ENCODE measurements around the gene ADAM12.

ADAM12 gene

DNA sequence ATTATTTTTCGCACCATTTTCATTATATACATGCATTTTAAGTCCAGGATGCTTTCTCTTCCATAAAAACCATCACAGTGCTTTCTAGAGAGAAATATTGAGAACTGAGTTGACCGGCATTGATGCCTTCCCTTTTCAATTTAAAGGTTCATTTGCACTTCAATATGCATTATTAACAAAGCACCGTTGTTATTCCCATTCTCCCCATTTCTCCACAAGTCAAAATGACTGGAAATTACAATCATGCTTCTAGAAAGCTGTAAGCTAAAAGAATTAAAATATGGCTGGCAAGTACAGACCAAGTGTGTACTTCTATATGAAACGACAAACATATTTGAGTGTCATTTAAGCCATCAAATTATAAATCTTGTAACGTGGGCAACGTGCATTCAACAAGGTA, 272.4 kb downstream of the ADAM12 start:
- Histone ChIP-seq H3K14ac (ENCODE audit: low read length) (no peak overlapping the region), H3K9me3 (ENCODE audit: insufficient read depth, low read depth, low read length) (peaks cover 2% of the 10 kb centered on the region), H2BK12ac (ENCODE audit: low read length) (no peak overlapping the region), H3K18ac (ENCODE audit: low read length) (no peak overlapping the region), H2BK120ac (ENCODE audit: insufficient read depth, low read length, poor library complexity) (no peak overlapping the region), H3K36me3 (ENCODE audit: control insufficient read depth in 1 of 2, insufficient read depth in 2 of 2, low read length in 2 of 2) (no peaks in the 10 kb centered on the region), H3K27me3 (ENCODE audit: insufficient read depth, low read length) (no peaks in the 10 kb centered on the region), H2AK5ac (ENCODE audit: low read length) (no peak overlapping the region), H4K8ac (ENCODE audit: low read depth, low read length) (no peak overlapping the region), H2BK5ac (ENCODE audit: low read depth, low read length, poor library complexity) (no peak overlapping the region), H2AFZ (ENCODE audit: insufficient read depth, low read length, poor library complexity) (no peak overlapping the region), H3K4ac (ENCODE audit: low read depth, low read length) (no peak overlapping the region), H3K79me2 (ENCODE audit: control insufficient read depth, insufficient read depth, low read length, poor library complexity) (no peaks in the 10 kb centered on the region), H4K12ac (ENCODE audit: low read depth, low read length) (no peak overlapping the region), H3K79me1 (ENCODE audit: low read length) (no peaks in the 10 kb centered on the region), H3K23ac (ENCODE audit: low read length) (no peak overlapping the region), H3K9ac (ENCODE audit: low read length) (no peak overlapping the region), H3K4me2 (ENCODE audit: low read length) (no peak overlapping the region), H3K27ac (ENCODE audit: low read depth, low read length) (no peak overlapping the region), H3K4me1 (ENCODE audit: control insufficient read depth in 1 of 2, insufficient read depth in 2 of 2, low read length in 2 of 2) (no peaks in the 10 kb centered on the region), H3K4me3 (ENCODE audit: low read depth, low read length) (no peak overlapping the region), H4K91ac (ENCODE audit: low read depth, low read length) (no peak overlapping the region)
- DNase-seq = no peak
- WGBS (ENCODE audit: extremely low coverage, insufficient coverage, insufficient read length) = no CpG with 5 or more reads among the region's 6 CpGs

GRCh38 chr10:126114884-126115555, 273.3 kb downstream of the ADAM12 start:
- WGBS (ENCODE audit: extremely low coverage, insufficient coverage, insufficient read length) = no CpG with 5 or more reads among the region's 8 CpGs
- Histone ChIP-seq H3K4me2 (ENCODE audit: low read length) (no peak overlapping the region), H3K27me3 (ENCODE audit: insufficient read depth, low read length) (no peaks in the 10 kb centered on the region)

DNA sequence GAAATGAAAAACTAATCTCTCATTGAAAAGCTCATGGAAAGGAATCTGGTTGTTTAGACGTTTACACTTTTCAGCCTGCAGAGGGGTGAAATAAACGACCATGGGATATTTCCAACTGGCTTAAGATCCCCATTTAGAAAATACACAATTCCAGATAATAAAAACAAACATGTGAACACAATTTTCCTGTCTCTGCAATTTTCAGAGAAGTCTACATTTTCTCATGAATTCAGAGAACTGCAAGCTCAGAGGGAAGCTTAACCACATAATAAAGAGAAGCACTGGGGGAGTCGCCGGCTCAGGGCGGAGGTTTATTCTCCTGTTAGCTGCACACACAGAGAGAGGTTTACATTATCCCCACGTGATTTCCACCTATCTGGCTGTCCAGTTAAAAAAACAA, 276.8 kb downstream of the ADAM12 start:
- Histone ChIP-seq H3K4me1 (ENCODE audit: control insufficient read depth in 1 of 2, insufficient read depth in 2 of 2, low read length in 2 of 2) (no peaks in the 10 kb centered on the region), H3K9me3 (ENCODE audit: insufficient read depth, low read depth, low read length) (no peaks in the 10 kb centered on the region), H2BK5ac (ENCODE audit: low read depth, low read length, poor library complexity) (no peak overlapping the region), H3K79me2 (ENCODE audit: control insufficient read depth, insufficient read depth, low read length, poor library complexity) (no peaks in the 10 kb centered on the region), H3K9ac (ENCODE audit: low read length) (no peak overlapping the region), H2AFZ (ENCODE audit: insufficient read depth, low read length, poor library complexity) (no peak overlapping the region), H3K27ac (ENCODE audit: low read depth, low read length) (no peak overlapping the region), H2BK120ac (ENCODE audit: insufficient read depth, low read length, poor library complexity) (no peak overlapping the region), H3K23ac (ENCODE audit: low read length) (no peak overlapping the region), H3K14ac (ENCODE audit: low read length) (no peak overlapping the region), H4K91ac (ENCODE audit: low read depth, low read length) (no peak overlapping the region), H3K27me3 (ENCODE audit: insufficient read depth, low read length) (no peaks in the 10 kb centered on the region), H3K4me2 (ENCODE audit: low read length) (no peak overlapping the region), H2AK5ac (ENCODE audit: low read length) (no peak overlapping the region), H3K18ac (ENCODE audit: low read length) (no peak overlapping the region), H3K4me3 (ENCODE audit: low read depth, low read length) (no peak overlapping the region), H2BK12ac (ENCODE audit: low read length) (no peak overlapping the region), H3K36me3 (ENCODE audit: control insufficient read depth in 1 of 2, insufficient read depth in 2 of 2, low read length in 2 of 2) (no peaks in the 10 kb centered on the region), H3K4ac (ENCODE audit: low read depth, low read length) (no peak overlapping the region), H4K8ac (ENCODE audit: low read depth, low read length) (no peak overlapping the region), H4K12ac (ENCODE audit: low read depth, low read length) (no peak overlapping the region), H3K79me1 (ENCODE audit: low read length) (no peaks in the 10 kb centered on the region)
- DNase-seq = no peak
- WGBS (ENCODE audit: extremely low coverage, insufficient coverage, insufficient read length) = no CpG with 5 or more reads among the region's 6 CpGs

More at GRCh38 chr10:126114884-126115555, 273.3 kb downstream of the ADAM12 start:
- Histone ChIP-seq H3K79me2 (ENCODE audit: control insufficient read depth, insufficient read depth, low read length, poor library complexity) (no peaks in the 10 kb centered on the region), H2AK5ac (ENCODE audit: low read length) (no peak overlapping the region), H2BK5ac (ENCODE audit: low read depth, low read length, poor library complexity) (no peak overlapping the region), H3K18ac (ENCODE audit: low read length) (no peak overlapping the region), H3K9me3 (ENCODE audit: insufficient read depth, low read depth, low read length) (peaks cover 2% of the 10 kb centered on the region), H2BK120ac (ENCODE audit: insufficient read depth, low read length, poor library complexity) (no peak overlapping the region), H3K4me1 (ENCODE audit: control insufficient read depth in 1 of 2, insufficient read depth in 2 of 2, low read length in 2 of 2) (no peaks in the 10 kb centered on the region), H3K9ac (ENCODE audit: low read length) (no peak overlapping the region), H2BK12ac (ENCODE audit: low read length) (no peak overlapping the region), H4K12ac (ENCODE audit: low read depth, low read length) (no peak overlapping the region), H4K8ac (ENCODE audit: low read depth, low read length) (no peak overlapping the region), H3K79me1 (ENCODE audit: low read length) (no peaks in the 10 kb centered on the region), H3K14ac (ENCODE audit: low read length) (no peak overlapping the region), H3K4me3 (ENCODE audit: low read depth, low read length) (no peak overlapping the region), H3K23ac (ENCODE audit: low read length) (no peak overlapping the region), H3K4ac (ENCODE audit: low read depth, low read length) (no peak overlapping the region), H3K27ac (ENCODE audit: low read depth, low read length) (no peak overlapping the region), H2AFZ (ENCODE audit: insufficient read depth, low read length, poor library complexity) (no peak overlapping the region), H3K36me3 (ENCODE audit: control insufficient read depth in 1 of 2, insufficient read depth in 2 of 2, low read length in 2 of 2) (no peaks in the 10 kb centered on the region), H4K91ac (ENCODE audit: low read depth, low read length) (no peak overlapping the region)
- DNase-seq = no peak

DNA sequence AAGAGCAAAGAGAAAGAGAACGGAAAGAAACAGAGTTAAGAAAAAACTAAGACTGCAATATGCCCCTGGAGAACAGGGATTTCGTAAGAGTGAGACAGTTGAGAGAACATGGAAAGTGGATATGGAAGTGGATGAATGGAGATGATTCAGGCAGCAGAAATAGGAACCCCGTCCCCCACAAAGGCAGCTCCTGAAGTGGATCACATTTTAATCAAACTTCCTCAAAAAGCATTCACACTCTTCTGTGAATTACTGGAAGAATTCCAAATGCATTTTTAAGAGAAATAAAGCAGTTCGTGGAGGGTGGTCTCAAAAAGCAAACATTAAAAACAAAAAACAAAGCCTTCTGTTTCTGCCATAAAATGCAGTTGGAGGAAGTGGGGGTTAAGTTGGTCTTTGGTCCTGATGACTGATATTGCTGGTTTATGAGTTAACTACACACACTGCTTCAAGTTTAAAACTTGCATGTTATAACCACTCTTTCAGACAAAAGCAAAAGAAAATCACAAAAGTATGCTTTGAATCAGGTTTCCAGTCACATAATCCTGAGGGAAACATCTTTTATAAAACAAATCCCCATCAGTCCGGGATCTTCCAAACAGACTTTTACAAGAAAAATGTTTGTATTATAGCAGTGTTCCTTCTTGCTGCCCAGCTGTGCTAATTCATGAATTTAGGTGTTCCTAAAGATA, 277.6 kb downstream of the ADAM12 start:
- Histone ChIP-seq H3K4me3 (ENCODE audit: low read depth, low read length) (no peak overlapping the region), H2AK5ac (ENCODE audit: low read length) (no peak overlapping the region), H3K4me1 (ENCODE audit: control insufficient read depth in 1 of 2, insufficient read depth in 2 of 2, low read length in 2 of 2) (no peaks in the 10 kb centered on the region), H3K18ac (ENCODE audit: low read length) (no peak overlapping the region), H2BK12ac (ENCODE audit: low read length) (no peak overlapping the region), H2BK5ac (ENCODE audit: low read depth, low read length, poor library complexity) (no peak overlapping the region), H3K36me3 (ENCODE audit: control insufficient read depth in 1 of 2, insufficient read depth in 2 of 2, low read length in 2 of 2) (no peaks in the 10 kb centered on the region), H3K79me1 (ENCODE audit: low read length) (no peaks in the 10 kb centered on the region), H4K12ac (ENCODE audit: low read depth, low read length) (no peak overlapping the region), H3K9ac (ENCODE audit: low read length) (no peak overlapping the region), H4K8ac (ENCODE audit: low read depth, low read length) (no peak overlapping the region), H3K4me2 (ENCODE audit: low read length) (no peak overlapping the region), H3K27me3 (ENCODE audit: insufficient read depth, low read length) (no peaks in the 10 kb centered on the region), H2AFZ (ENCODE audit: insufficient read depth, low read length, poor library complexity) (no peak overlapping the region), H3K14ac (ENCODE audit: low read length) (no peak overlapping the region), H4K91ac (ENCODE audit: low read depth, low read length) (no peak overlapping the region), H2BK120ac (ENCODE audit: insufficient read depth, low read length, poor library complexity) (no peak overlapping the region), H3K9me3 (ENCODE audit: insufficient read depth, low read depth, low read length) (no peaks in the 10 kb centered on the region), H3K23ac (ENCODE audit: low read length) (no peak overlapping the region), H3K27ac (ENCODE audit: low read depth, low read length) (no peak overlapping the region), H3K4ac (ENCODE audit: low read depth, low read length) (no peak overlapping the region), H3K79me2 (ENCODE audit: control insufficient read depth, insufficient read depth, low read length, poor library complexity) (no peaks in the 10 kb centered on the region)
- no CpG with 5 or more reads among the region's 5 CpGs for WGBS (ENCODE audit: extremely low coverage, insufficient coverage, insufficient read length)
- DNase-seq = no peak

Data from trophoblast cell (in vitro differentiated cells and primary cell).